BJ (cell line): ENCODE results near the gene SLC5A2. TPM values are rescaled to one million over a fixed set of nuclear protein-coding genes. Genes with fewer than 3 reads are reported as not detected.
A peak's percentile ranks its signal among the peaks of the same experiment; 100 is the strongest.

Experiments used
- CTCF ChIA-PET: fragments of 350-600 bp; formaldehyde crosslinking; extraction: SDS; loops from one replicate; lab custom pipeline; 2021; ENCODE audit warnings: antibody characterized with exemption, inconsistent platforms; lab: Yijun Ruan, JAX
- POLR2A ChIA-PET: fragments of 300-600 bp; sonication (Branson Sonifier 250); formaldehyde crosslinking; extraction: SDS; loops from one replicate; lab custom pipeline; 2021; ENCODE audit warnings: antibody characterized with exemption; lab: Charles Lee
- DNase-seq: peaks from one replicate; pipeline ENCODE4 v3.0.0-alpha.2; 2011; ENCODE audit warnings: low read depth
- H3K27me3 ChIP-seq: 2 replicates; pipeline ENCODE4 v1.6.0; 2011; ENCODE audit warnings: low read length; ENCODE audit not compliant: control insufficient read depth, insufficient read depth
- H3K36me3 ChIP-seq: 2 replicates; pipeline ENCODE4 v1.5.1; 2011; ENCODE audit warnings: low read length; ENCODE audit not compliant: control insufficient read depth, insufficient read depth
- H3K4me3 ChIP-seq: 2 replicates; pipeline ENCODE4 v1.5.1; 2011; ENCODE audit warnings: low read depth, mild to moderate bottlenecking, control low read depth, low read length
- polyA plus RNA-seq: library from polyadenylated mRNA; depleted of rRNA; stranded (reverse); fragments of >200 nt; gene quantifications from 2 replicates; pipeline ENCODE4 v1.2.3, GENCODE V29; 2011
- TF ChIP-seq, protein P1 (sequence below): IDR thresholded peaks from 2 replicates; pipeline ENCODE4 v1.5.1; 2011; ENCODE audit warnings: low read depth, mild to moderate bottlenecking, control low read depth, inconsistent platforms, low read length, moderate library complexity; ENCODE audit not compliant: insufficient read depth

Gene SLC5A2
- polyA plus RNA-seq, 1 experiment = not detected

DNA sequence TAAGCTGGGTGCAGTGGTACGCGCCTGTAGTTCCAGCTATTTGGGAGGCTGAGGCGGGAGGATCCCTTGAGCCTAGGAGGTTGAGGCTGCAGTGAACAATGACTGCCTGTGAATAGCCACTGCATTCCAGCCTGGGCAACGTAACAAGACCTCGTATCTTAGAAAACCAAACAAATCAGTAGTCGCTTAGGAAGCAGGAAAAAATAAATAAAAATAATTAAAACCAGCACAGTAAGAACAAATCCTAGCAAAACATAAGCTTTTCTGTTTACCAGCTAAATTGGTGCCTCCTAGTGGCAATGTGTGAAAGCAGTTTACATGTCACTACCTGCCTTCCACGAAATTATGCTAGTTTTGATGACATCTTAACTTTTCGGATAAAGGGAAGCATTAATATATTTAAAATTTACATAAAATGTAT is 22.3 kb upstream of the SLC5A2 start:
- H3K36me3 ChIP-seq = peaks cover 19% of the 10 kb centered on the region
- CTCF ChIA-PET = interaction anchor here (0.5 to 5.2 kb wide), 23 partner anchors 9 to 919 kb away, joined by 3 to 52 read pairs (median 4); partner anchors contain the start of genes HSD3B7, SLC5A2, TGFB1I1 and ZNF843
- H3K27me3 ChIP-seq = no peaks in the 10 kb centered on the region
- TF ChIP-seq, protein P1, sequence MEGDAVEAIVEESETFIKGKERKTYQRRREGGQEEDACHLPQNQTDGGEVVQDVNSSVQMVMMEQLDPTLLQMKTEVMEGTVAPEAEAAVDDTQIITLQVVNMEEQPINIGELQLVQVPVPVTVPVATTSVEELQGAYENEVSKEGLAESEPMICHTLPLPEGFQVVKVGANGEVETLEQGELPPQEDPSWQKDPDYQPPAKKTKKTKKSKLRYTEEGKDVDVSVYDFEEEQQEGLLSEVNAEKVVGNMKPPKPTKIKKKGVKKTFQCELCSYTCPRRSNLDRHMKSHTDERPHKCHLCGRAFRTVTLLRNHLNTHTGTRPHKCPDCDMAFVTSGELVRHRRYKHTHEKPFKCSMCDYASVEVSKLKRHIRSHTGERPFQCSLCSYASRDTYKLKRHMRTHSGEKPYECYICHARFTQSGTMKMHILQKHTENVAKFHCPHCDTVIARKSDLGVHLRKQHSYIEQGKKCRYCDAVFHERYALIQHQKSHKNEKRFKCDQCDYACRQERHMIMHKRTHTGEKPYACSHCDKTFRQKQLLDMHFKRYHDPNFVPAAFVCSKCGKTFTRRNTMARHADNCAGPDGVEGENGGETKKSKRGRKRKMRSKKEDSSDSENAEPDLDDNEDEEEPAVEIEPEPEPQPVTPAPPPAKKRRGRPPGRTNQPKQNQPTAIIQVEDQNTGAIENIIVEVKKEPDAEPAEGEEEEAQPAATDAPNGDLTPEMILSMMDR = peak; percentile 75
- POLR2A ChIA-PET = interaction anchor here (0.6 to 1.0 kb wide), 4 partner anchors 9 to 508 kb away, joined by 3 to 6 read pairs (median 3); partner anchors contain the start of gene TGFB1I1
- DNase-seq = no peak
- peak overlapping the region; percentile 41 for H3K4me3 ChIP-seq

- DNase-seq = no peak
- ChIA-PET CTCF (interaction anchor here (0.6 to 5.2 kb wide), 17 partner anchors 9 to 616 kb away, joined by 3 to 52 read pairs (median 4); partner anchors contain the start of genes HSD3B7 and TGFB1I1), POLR2A (interaction anchor here (0.6 to 1.0 kb wide), 3 partner anchors 11 to 508 kb away, joined by 3 to 6 read pairs (median 3); partner anchors contain the start of gene TGFB1I1)
- peaks cover 27% of the 10 kb centered on the region for H3K36me3 ChIP-seq
- no peak overlapping the region for H3K4me3 ChIP-seq
- TF ChIP-seq, protein P1 = no peak
- H3K27me3 ChIP-seq = no peaks in the 10 kb centered on the region
These were observed 21.6 kb upstream of the SLC5A2 start for GRCh38 chr16:31461201-31461920.

DNA sequence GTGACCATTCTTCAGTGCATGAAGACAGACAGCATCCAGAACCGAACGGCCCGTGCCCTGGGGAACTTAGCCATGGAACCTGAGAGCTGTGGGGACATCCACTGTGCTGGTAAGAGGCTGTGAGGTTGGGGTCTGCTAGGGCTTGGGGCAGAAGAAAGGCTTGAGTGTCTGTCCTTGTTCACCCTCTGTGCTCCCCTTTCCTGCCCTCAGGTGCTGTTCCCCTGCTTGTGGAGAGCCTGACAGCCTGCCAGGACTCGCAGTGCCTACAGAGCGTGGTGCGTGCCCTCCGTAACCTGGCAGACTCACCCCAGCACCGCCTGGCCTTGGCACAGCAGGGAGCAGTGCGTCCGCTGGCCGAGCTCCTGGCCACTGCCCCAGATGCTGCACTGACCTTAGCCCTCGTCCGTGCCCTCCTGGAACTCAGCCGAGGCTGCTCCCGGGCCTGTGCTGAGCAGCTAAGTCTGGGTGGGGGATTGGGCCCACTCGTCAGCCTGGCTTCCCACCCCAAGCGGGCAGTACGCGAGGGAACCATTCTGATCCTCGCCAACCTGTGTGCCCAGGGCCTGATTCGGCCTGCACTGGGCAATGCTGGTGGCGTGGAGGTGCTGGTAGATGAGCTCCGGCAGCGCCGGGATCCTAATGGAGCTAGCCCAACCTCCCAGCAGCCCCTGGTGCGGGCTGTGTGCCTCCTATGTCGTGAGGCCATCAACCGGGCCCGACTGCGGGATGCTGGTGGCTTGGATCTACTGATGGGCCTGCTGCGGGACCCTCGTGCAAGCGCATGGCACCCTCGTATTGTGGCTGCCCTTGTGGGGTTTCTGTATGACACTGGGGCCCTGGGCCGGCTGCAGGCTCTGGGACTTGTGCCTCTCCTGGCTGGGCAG is 20.8 kb upstream of the SLC5A2 start:
- peaks cover 27% of the 10 kb centered on the region for H3K36me3 ChIP-seq
- DNase-seq = no peak
- no peaks in the 10 kb centered on the region for H3K27me3 ChIP-seq
- H3K4me3 ChIP-seq = no peak overlapping the region
- ChIA-PET CTCF (interaction anchor here (0.9 to 5.2 kb wide), 3 partner anchors 8 to 247 kb away, joined by 3 to 52 read pairs (median 8); partner anchors contain the start of gene TGFB1I1), POLR2A (no interaction called here)
- TF ChIP-seq, protein P1 = no peak

GRCh38 chr16:31464348-31464769 is 18.6 kb upstream of the SLC5A2 start:
- Histone ChIP-seq H3K4me3 (no peak overlapping the region), H3K36me3 (peaks cover 27% of the 10 kb centered on the region), H3K27me3 (no peaks in the 10 kb centered on the region)
- CTCF ChIA-PET = no interaction called here
- POLR2A ChIA-PET = no interaction called here
- DNase-seq = no peak
- TF ChIP-seq, protein P1 = no peak
